Lung (tissue), 12 donors: ENCODE results near the gene NOCT. TPM values are rescaled to one million over a fixed set of nuclear protein-coding genes. Genes with fewer than 3 reads are reported as not detected.

Experiments used
- ATAC-seq: fragments of 200-7000 bp; cut with Tn5 transposase; one replicate; pipeline ENCODE4 v1.9.1; 2020; ENCODE audit warnings: moderate number of reproducible peaks; ENCODE audit not compliant: insufficient read depth, low FRiP score
- DNase-seq, 3 donors: peaks; one replicate each; pipeline ENCODE4 v3.0.0-alpha.2; 2013 to 2017
- H3K27ac ChIP-seq, 2 donors: one replicate each; pipeline ENCODE4 v1.5.1; 2013; ENCODE audit warnings: mild to moderate bottlenecking in 2 of 2, moderate library complexity in 2 of 2, control low read depth in 1 of 2, inconsistent platforms in 1 of 2, low read depth in 1 of 2, low read length in 1 of 2
- H3K27me3 ChIP-seq, 3 donors: one replicate each; pipeline ENCODE4 v1.5.1; 2013; ENCODE audit warnings: low read length in 2 of 3; ENCODE audit not compliant: control insufficient read depth in 3 of 3, insufficient read depth in 3 of 3
- H3K36me3 ChIP-seq, 4 donors: one replicate each; pipeline ENCODE4 v1.5.1; 2013; ENCODE audit warnings: low read length in 4 of 4, mild to moderate bottlenecking in 1 of 4, moderate library complexity in 1 of 4; ENCODE audit not compliant: control insufficient read depth in 4 of 4, insufficient read depth in 4 of 4
- H3K4me1 ChIP-seq, 5 donors: one replicate each; pipeline ENCODE4 v1.5.1; 2013; ENCODE audit warnings: low read length in 5 of 5, mild to moderate bottlenecking in 2 of 5, moderate library complexity in 1 of 5; ENCODE audit not compliant: control insufficient read depth in 5 of 5, insufficient read depth in 5 of 5
- H3K4me3 ChIP-seq: one replicate; pipeline ENCODE4 v1.5.1; 2013; ENCODE audit warnings: mild to moderate bottlenecking, control low read depth, moderate library complexity
- H3K9ac ChIP-seq, 2 donors: one replicate each; pipeline ENCODE4 v1.5.1; 2013; ENCODE audit warnings: low read length in 2 of 2, control low read depth in 1 of 2; ENCODE audit not compliant: insufficient read depth in 1 of 2
- H3K9me3 ChIP-seq, 4 donors: one replicate each; pipeline ENCODE4 v1.5.1; 2013; ENCODE audit warnings: low read length in 3 of 4, mild to moderate bottlenecking in 1 of 4, moderate library complexity in 1 of 4; ENCODE audit not compliant: control insufficient read depth in 4 of 4, insufficient read depth in 3 of 4
- CTCF ChIP-seq: IDR thresholded peaks from 2 replicates; pipeline ENCODE4 v1.5.1; 2012; ENCODE audit warnings: mild to moderate bottlenecking; ENCODE audit errors: control extremely low read depth, extremely low read depth
- WGBS, 2 donors: extraction: QIAGEN DNeasy Blood & Tissue Kit; methylation state at CpG; one replicate each; pipeline ENCODE4 v1.1.7; 2013; 5-methylcytosine and 5-hydroxymethylcytosine counted together
- polyA plus RNA-seq, 2 donors: library from polyadenylated mRNA; stranded (reverse); fragments of 200-250 nt; gene quantifications; one replicate each; pipeline ENCODE4 v1.2.1, GENCODE V29; 2013
- total RNA-seq, 2 donors: library from RNA; depleted of rRNA in 1 of 2; stranded (reverse); fragments of >200 nt in 1 of 2; gene quantifications; one replicate each; pipeline ENCODE4 v1.2.1, GENCODE V29; 2014 to 2021
- donor health status: control.
- donor health status: control.
- donor health status: Bipolar disorder and iron deficiency.
- donor health status: healthy.
- donor health status: DM: yes; HTN: yes; CAD: no.

Gene NOCT
- total and polyA plus RNA-seq, 4 donors, result 3.0 to 8.2 (median 5.5) TPM

- TF ChIP-seq CTCF, result no peak
- no peak overlapping the region for H3K9ac ChIP-seq
- ATAC-seq, result no peak
- peaks cover 0 to 15% (median 10%) of the 10 kb centered on the region in 5 donors for H3K4me1 ChIP-seq
- DNase-seq, result no peak
- no peaks in the 10 kb centered on the region for H3K27me3 ChIP-seq
- H3K36me3 ChIP-seq, result peaks cover 0 to 7% (median under 1%) of the 10 kb centered on the region in 4 donors
- no peak overlapping the region for H3K27ac ChIP-seq
- no peak overlapping the region for H3K4me3 ChIP-seq
- 59 to 76% methylated on average over 1 of the region's 1 CpG for WGBS, 2 donors
- H3K9me3 ChIP-seq, result no peaks in the 10 kb centered on the region
These were observed 62.2 kb downstream of the NOCT start for GRCh38 chr4:139077567-139078355.

DNA sequence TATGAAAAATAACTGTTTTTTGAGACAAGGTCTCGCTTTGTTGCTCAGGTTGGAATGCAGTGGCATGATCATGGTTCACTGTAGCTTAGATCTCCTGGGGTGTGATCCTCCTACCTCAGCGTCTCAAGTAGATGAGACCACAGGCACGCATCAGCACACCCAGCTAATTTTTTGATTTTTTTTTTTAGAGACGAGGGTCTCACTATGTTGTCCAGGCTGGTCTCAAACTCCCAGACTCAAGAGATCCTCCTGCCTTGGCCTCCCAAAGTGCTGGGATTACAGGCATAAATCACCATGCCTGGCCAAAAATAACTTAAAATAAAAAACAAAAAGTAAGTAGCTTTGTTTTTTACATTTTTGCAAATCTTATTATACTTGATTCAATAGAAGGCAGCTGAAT, 63.3 kb downstream of the NOCT start:
- H3K9me3 ChIP-seq, result no peaks in the 10 kb centered on the region
- H3K4me1 ChIP-seq, result peaks cover 0 to 15% (median 10%) of the 10 kb centered on the region in 5 donors
- ATAC-seq, result no peak
- H3K27ac ChIP-seq, result no peak overlapping the region
- DNase-seq, result no peak
- no peak for TF ChIP-seq CTCF
- 91 to 94% methylated on average over 4 of the region's 4 CpGs for WGBS, 2 donors
- H3K27me3 ChIP-seq, result no peaks in the 10 kb centered on the region
- H3K36me3 ChIP-seq, result peaks cover 0 to 6% (median 1%) of the 10 kb centered on the region in 4 donors
- H3K4me3 ChIP-seq, result no peak overlapping the region
- H3K9ac ChIP-seq, result no peak overlapping the region

DNA sequence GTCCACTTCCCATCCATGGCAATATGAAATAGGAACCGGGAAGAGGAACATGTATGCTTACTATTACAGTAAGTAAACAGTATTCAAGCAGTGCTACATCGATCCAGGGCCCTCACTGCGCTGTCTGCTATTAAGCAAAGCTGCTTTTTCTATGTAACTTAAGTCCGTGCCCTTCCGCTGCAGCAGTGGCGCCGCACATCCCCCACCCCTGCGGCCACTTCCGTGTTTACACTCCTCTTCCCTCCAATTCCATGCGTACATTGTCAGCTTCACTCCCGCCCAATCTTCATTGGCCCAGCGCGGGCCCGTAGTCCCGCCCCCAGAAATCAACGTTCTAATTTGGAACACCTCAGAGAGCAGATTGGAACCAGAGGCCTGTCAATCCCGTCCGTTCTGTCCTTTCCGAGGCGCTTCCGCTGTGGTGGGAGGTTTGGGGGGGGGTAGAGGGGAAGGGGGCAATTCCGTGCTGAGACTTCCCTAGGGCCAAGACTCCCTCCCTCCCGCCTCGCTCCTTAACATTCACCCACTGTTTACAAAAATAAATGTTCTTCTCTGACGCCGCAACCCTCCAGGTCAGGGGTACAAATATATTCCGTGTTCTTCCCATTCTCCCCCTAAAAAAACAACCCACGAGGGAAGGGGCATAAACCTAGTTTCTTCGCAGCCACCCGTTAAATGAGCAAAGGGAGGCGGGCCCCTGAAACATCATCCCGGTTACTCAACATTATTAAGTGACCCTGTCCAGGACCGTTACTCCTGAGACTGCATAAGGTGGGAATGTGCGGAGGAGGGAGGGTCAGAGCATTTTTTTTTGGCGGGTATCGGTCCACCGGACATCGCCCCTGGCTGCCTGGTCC, 67.4 kb downstream of the NOCT start:
- no peaks in the 10 kb centered on the region for H3K9me3 ChIP-seq
- peak overlapping the region; percentile 76 to 81 for H3K9ac ChIP-seq
- peaks cover 0 to 7% (median 0%) of the 10 kb centered on the region in 4 donors for H3K36me3 ChIP-seq
- H3K4me1 ChIP-seq, result peaks cover 0 to 19% (median 0%) of the 10 kb centered on the region in 5 donors
- H3K27me3 ChIP-seq, result no peaks in the 10 kb centered on the region
- WGBS, 2 donors, result 0 to 1% methylated on average over 38 of the region's 38 CpGs
- DNase-seq (peak; percentile 97 to 99 (median 99)), ATAC-seq (peak; percentile 83)
- H3K4me3 ChIP-seq, result peak overlapping the region; percentile 72
- peak overlapping the region; percentile 91 to 93 for H3K27ac ChIP-seq
- no peak for TF ChIP-seq CTCF
